Measurements from ENCODE around the gene RAB20.

Gene RAB20

DNA sequence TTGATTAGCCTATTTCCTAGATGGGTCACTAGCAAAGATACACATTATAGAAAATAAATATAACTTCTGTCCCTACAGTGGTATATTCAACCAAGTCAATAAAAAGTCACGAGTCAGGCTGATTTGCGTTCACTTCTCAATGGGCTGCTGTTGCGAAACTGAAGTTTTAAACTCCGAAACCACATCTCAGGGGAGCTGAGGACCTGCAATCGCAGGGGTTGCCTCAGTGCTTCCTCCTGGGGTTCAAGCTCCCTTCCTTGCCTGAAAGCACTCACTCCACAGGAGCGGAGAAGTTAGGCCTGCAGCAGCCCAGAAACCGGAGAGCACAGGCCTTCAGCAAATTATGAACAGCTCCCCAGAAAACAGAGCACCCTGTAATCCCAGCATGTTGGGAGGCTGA lies 39.6 kb downstream of the RAB20 start:
- no peak overlapping the region for H3K4me3 ChIP-seq (ENCODE audit: low read length)
- TF ChIP-seq ZNF274 (IDR thresholded peaks at IDR 0.05; ENCODE audit: low read depth, low read length) = no peak

DNA sequence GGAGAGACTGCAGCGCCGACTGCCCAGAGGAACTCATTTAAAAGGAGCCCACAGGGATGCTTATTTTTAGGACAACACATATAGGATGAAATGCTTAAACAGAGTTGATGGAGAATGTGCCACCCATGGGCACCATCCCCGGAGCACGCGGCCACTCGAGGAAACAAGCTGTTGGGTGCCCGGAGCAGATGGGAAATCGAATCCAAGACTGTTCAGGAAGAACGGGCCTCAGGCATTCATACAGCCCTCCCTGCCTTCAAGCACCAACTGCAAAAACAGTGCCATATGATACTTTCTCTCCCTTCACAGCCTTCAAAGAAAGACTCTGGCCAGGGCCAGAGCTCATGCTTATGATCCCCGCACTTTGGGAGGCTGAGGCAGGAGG lies 40.2 kb downstream of the RAB20 start:
- no peak overlapping the region for H3K4me3 ChIP-seq (ENCODE audit: low read length)
- TF ChIP-seq ZNF274 (IDR thresholded peaks at IDR 0.05; ENCODE audit: low read depth, low read length) = no peak

DNA sequence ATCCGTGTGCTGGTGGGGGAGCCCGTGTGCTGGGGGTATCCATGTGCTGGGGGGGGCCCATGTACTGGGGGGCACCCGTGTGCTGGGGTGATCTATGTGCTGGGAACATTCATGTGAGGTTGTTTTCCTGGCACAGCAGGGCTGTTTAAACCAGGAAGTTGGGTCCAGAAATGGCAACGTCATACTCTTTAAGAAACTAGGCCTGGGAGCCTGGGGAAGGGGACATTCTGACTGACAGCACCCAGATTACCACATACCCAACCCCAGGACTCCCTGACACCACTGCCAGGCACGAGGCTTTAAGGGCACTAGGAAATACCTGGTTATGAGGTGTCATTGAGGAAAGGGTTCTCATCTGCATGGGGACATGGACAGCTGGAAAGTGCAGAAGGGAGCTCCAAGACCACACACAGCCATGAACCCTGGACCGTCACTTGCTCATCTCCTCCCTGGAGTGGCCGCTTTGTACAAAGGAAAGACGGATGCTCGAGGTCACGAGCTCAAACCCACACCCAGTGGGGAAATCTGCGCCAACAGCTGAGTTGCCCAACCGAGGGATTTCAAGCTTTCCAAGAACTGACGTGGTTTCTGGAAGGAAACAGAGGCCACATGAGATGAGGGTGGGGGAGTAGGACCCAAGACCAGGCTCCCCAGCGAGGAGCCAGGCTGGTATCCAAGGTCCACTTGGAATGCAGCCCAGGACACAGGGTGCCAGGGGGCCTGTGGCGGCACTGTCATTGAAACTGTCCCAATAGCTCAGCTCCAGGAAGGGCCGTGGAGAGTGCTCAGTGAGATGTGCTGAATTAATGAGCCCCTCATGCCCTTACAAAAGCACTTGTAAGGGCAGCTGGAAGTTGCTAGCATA lies 40.9 kb downstream of the RAB20 start:
- no peak for TF ChIP-seq ZNF274 (IDR thresholded peaks at IDR 0.05; ENCODE audit: low read depth, low read length)
- no peak overlapping the region for H3K4me3 ChIP-seq (ENCODE audit: low read length)

DNA sequence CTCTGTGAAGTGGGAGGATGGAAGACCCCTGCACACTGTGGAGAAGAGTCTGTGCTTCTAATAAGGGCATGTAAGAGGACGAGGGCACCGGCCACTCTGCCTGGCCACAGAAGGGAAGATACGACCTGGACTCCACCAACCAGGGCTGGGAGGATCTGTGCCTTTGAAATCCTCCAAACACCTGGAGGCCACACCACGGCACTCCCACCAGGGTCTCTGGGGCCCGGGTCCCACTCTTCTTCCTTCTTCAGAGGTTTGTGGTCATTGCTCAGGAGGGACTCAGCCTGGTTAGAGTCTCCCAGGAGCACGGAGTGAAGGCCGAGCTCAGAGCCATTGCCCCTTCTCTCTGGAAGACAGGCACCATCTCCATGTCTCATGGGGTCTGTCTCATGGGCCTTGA lies 42.0 kb downstream of the RAB20 start:
- no peak overlapping the region for H3K4me3 ChIP-seq (ENCODE audit: low read length)
- no peak for TF ChIP-seq ZNF274 (IDR thresholded peaks at IDR 0.05; ENCODE audit: low read depth, low read length)

DNA sequence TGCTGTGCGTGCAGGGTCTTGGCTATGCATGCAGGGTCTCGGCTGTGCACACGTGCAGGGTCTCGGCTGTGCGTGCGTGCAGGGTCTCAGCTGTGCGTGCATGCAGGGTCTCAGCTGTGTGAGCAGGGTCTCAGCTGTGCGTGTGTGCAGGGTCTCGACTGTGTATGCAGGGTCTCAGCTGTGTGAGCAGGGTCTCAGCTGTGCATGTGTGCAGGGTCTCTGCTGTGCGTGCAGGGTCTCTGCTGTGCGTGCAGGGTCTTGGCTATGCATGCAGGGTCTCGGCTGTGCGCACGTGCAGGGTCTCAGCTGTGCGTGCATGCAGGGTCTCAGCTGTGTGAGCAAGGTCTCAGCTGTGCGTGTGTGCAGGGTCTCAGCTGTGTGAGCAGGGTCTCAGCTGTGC lies 42.5 kb downstream of the RAB20 start:
- no peak overlapping the region for H3K4me3 ChIP-seq (ENCODE audit: low read length)
- TF ChIP-seq ZNF274 (IDR thresholded peaks at IDR 0.05; ENCODE audit: low read depth, low read length) = no peak

DNA sequence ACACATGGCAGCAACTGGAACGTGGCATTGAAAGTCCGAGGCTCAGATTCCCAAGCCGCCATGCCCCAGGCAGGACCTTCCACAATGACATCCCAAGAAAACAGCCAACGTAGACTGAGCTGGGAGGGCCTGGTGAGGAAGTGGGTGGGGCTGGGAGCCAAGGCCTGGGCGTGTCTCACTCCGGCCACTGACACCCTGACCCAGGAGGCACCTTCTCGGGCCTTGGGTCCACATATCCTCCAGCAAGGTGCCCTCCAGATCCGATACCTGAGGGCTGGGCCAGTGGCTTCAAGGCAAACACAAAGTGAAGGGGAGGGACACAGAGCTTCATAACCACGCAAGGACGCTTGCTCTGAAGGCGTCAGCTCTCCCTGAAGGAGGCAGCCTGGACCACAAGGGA lies 43.0 kb downstream of the RAB20 start:
- no peak for TF ChIP-seq ZNF274 (IDR thresholded peaks at IDR 0.05; ENCODE audit: low read depth, low read length)
- H3K4me3 ChIP-seq (ENCODE audit: low read length) = no peak overlapping the region

DNA sequence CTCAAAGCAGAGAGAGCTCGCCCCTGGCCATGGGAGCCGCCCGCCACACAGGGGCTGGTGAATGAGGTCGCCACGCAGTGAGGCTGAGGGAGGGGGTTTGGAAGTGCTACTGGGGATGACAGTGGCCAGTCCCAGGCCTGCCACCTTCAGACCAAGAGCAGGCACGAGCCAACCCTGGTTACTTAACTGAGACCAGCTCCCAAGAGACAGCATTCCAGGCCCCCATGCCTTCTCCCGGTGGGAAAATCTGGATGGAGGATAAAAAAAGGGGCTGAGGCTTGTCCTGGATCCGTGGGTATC lies 43.3 kb downstream of the RAB20 start:
- no peak overlapping the region for H3K4me3 ChIP-seq (ENCODE audit: low read length)
- no peak for TF ChIP-seq ZNF274 (IDR thresholded peaks at IDR 0.05; ENCODE audit: low read depth, low read length)

DNA sequence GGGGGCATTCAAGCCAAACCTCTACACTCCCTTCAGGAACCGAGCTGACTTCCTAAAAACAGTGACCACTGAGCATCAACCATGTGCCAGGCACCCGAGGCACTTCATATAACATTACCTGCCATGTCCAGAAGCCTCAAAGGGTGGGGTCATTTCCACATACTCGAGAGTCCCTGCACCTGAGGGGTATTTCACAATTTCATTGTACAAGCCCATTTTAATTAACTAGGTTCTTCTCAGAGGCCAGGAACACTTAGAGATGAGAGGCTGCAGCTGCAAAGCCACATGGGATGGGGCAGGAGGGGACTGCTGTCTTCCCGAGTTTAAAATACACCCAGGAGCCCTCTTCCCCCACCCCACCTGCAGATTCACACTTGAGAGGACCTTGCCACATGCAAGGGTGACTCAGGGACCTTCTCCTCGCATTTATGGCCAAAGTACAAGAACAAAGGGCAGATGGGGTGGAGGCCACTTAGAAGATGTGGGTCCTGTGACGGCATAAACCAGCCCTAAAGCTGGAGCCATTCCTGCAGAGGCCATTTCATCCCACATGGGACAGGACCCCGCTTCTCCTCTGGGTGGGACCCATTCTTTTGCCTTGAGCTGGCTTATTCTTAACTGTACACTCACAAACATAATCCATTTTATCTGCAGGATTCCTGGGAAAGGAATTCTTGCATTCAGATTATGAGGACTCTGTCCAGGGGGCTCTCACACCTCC lies 43.9 kb downstream of the RAB20 start:
- TF ChIP-seq ZNF274 (IDR thresholded peaks at IDR 0.05; ENCODE audit: low read depth, low read length) = no peak

DNA sequence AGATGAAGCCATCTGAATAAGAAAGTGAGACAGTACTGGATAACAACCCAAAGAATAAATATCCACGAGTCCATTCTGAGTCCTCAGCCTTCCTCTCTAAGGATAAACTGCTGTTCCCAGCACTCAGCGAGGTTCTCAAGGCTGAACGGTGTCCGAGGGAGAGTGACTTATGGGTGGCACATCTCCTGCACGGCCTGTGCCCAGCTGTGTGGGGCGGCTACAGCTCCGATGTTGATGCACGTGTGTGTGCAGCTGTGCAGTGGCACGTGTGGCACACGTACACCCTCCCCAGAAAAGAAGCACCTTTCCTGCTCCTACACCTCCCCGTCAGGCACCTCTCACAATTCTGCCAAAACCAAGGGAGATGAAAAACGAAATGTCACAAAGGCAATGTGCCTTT lies 45.0 kb downstream of the RAB20 start:
- no peak for TF ChIP-seq ZNF274 (IDR thresholded peaks at IDR 0.05; ENCODE audit: low read depth, low read length)
- no peak overlapping the region for H3K4me3 ChIP-seq (ENCODE audit: low read length)

More for the DNA sequence above, 43.9 kb downstream of the RAB20 start:
- H3K4me3 ChIP-seq (ENCODE audit: low read length) = no peak overlapping the region

DNA sequence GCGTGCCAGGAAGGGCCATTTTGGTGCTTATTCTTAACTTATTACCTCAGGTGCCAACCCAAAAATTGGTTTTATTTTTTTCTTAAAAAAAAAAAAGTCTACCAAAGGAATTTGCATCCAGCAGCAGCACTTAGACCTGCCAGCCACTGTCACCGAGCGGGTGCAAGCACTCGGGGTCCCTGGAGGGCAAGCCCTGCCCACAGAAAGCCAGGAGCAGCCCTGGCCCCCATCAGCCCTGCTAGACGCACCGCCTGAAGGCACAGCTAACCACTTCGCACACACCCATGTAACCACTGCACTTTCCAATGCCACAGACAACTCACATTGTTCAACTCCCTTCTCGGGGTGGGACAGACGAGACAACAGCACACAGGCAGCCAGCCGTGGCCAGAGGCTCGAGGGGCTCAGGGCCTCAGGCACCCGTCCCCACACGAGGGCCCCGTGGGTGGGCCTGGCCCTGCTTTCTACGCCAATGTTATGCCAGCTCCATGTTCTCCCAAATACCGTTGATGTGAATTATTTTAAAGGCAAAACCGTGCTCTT lies 49.3 kb downstream of the RAB20 start:
- TF ChIP-seq ZNF274 (IDR thresholded peaks at IDR 0.05; ENCODE audit: low read depth, low read length) = no peak
- no peak overlapping the region for H3K4me3 ChIP-seq (ENCODE audit: low read length)

DNA sequence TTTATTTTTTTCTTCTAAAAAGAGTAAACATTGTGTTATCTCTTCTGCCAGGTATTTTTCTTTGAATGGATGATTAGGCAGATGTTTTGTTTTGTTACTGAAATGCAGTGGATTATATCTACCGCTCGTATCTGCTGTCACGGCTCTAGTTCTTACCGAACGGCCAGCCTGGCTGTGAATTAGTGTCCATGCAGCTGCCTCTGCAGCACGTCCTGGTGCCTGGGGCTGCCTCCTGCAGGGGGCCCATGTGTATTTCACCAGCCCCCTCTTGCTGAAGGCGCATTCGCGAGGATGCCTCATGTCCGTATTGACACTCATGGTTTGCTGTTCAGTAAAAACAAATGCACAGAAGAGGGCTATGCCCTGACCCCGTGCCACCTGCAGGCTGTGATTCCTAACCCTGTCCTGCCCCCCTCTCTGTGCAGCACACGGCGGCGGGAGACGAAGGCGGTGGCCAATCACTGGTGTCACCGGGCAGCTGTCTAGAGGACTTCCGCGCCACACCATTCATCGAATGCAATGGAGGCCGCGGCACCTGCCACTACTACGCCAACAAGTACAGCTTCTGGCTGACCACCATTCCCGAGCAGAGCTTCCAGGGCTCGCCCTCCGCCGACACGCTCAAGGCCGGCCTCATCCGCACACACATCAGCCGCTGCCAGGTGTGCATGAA lies 49.9 kb downstream of the RAB20 start:
- TF ChIP-seq ZNF274 (IDR thresholded peaks at IDR 0.05; ENCODE audit: low read depth, low read length) = no peak
- H3K4me3 ChIP-seq (ENCODE audit: low read length) = no peak overlapping the region

- TF ChIP-seq ZNF274 (IDR thresholded peaks at IDR 0.05; ENCODE audit: low read depth, low read length) = no peak
- H3K4me3 ChIP-seq (ENCODE audit: low read length) = no peak overlapping the region
Measured at GRCh38 chr13:110509971-110510786, 51.3 kb downstream of the RAB20 start.

DNA sequence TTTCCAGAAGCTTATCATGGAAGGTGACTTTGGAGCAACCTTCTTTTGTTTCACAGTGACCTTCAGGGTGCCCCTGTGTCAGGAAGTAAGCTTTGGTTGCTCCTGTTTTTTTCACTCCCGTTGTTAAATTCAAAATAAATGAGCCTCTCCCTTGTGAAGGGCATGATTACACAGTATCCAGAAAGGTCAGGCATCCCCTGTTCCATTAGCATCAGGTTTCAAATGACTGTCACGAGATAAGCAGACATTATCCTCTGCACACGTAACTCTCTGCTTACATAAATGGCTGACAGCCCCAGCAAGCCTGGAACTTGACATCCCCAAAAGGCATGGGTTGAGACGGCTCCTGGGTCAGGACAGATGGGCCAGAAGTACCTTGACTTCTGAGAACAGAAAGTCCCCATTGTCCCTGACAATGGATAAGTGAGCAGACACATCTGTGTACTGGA lies 52.0 kb downstream of the RAB20 start:
- no peak for TF ChIP-seq ZNF274 (IDR thresholded peaks at IDR 0.05; ENCODE audit: low read depth, low read length)
- no peak overlapping the region for H3K4me3 ChIP-seq (ENCODE audit: low read length)

Measured in GM08714 (cell line).